HG03196 (cell line): Measurements from ENCODE around the gene SELENOO.

ENCODE experiments used
- ATAC-seq: cut with Tn5 transposase; IDR thresholded peaks from one replicate; pipeline ENCODE4 v1.9.1; 2021; ENCODE audit not compliant: unreplicated experiment

SELENOO gene

GRCh38 chr22:50171965-50172421, 28.8 kb upstream of the SELENOO start:
- ATAC-seq = no peak

GRCh38 chr22:50173311-50173982, 27.4 kb upstream of the SELENOO start:
- ATAC-seq = no peak

- ATAC-seq = no peak
These were observed 26.8 kb upstream of the SELENOO start for GRCh38 chr22:50173983-50174355.

GRCh38 chr22:50174382-50175190, 26.2 kb upstream of the SELENOO start:
- ATAC-seq = no peak

DNA sequence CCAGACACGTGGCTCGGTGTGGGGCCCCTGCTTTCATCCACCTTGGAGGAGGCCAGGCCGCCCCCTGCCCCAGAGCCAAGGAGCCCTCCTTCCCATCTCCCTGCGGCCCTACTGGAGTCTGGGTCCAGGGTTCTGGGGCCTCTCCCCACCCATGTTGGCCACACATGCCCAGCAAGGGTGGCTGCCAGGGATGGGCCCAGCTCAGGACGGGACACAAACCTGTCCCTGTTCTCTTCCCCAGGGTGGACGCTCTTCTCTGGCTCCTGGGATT, 25.7 kb upstream of the SELENOO start:
- no peak for ATAC-seq

- ATAC-seq = no peak
These were observed 24.6 kb upstream of the SELENOO start for GRCh38 chr22:50175921-50176849.

DNA sequence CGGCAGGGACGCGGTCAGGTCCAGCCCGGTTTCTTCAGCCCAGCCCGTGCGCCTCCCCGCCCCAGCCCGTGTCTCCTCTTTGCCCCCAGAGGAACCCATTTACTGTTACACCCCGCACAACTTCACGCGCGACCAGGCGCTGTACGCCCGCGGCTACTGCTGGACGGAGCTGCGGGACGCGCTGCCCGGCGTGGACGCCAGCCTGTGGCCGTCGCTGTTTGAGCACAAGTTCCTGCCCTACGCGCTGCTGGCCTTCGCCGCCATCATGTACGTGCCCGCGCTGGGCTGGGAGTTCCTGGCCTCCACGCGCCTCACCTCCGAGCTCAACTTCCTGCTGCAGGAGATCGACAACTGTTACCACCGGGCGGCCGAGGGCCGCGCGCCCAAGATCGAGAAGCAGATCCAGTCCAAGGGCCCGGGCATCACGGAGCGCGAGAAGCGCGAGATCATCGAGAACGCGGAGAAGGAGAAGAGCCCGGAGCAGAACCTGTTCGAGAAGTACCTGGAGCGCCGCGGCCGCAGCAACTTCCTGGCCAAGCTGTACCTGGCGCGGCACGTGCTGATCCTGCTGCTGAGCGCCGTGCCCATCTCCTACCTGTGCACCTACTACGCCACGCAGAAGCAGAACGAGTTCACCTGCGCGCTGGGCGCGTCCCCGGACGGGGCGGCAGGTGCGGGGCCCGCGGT, 23.8 kb upstream of the SELENOO start:
- ATAC-seq = no peak

GRCh38 chr22:50177537-50178470, 23.0 kb upstream of the SELENOO start:
- no peak for ATAC-seq

DNA sequence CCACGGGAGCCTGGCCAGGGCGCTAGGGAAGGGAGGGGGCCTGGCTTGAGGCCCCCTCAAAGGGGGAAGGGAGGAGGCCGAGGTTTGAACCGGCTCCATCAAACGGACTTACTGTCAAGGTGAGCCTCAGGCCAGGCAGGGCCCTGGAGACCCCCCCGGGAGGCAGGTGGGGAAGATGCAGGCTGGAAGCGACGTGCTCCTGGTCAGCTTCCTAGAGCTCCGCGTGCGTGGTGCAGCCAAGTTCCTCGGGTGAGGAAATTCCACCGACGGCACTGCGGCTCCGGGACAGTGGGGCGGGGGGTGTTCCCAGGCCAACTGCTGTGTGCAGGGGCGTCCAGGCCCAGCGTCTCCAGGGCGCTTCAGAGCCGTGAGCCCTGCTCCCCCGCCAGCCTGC, 22.3 kb upstream of the SELENOO start:
- no peak for ATAC-seq

DNA sequence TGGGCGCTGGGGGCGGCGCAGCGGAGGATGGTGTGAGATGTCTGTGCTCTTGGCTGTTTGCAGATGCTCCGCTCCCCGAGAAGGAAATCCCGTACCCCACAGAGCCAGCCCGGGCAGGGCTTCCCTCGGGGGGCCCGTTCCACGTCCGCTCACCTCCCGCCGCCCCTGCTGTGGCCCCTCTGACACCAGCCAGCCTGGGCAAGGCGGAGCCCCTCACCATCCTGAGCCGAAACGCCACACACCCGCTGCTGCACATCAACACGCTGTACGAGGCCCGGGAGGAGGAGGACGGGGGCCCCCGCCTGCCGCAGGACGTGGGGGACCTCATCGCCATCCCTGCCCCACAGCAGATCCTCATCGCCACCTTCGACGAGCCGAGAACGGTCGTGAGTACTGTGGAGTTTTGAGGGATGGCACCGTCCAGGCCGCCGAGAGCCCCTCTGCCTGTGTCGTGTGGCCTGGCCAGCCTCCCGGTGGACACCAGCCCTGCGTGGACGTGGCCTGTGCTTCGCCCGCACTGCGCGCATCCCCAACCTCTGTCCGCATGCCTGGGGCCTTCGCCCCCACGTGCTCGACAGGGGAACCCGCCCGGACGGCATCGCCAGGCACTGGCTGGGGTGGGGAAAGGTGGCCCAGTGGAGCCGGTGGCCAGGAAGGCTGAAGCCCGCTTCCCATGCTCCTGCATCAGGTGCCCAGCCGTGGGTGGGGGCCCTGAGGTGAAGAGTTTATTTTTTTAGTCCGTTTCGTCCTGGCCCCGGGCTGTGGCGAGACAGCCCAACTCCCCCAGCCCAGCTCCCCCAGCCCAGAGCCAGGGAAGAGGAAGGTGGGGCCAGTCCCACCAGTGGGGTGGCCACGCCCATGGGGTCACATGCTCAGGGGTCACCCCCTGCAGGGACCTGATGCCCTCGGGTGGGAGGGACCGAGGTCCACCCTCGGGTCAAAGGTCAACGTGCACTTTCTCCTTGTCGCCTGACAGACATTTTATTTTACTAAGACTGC, 21.6 kb upstream of the SELENOO start:
- ATAC-seq = no peak

- ATAC-seq = no peak
These were observed 20.7 kb upstream of the SELENOO start for GRCh38 chr22:50179937-50180726.

GRCh38 chr22:50180727-50181521, 19.9 kb upstream of the SELENOO start:
- no peak for ATAC-seq

GRCh38 chr22:50182176-50183081, 18.4 kb upstream of the SELENOO start:
- no peak for ATAC-seq

DNA sequence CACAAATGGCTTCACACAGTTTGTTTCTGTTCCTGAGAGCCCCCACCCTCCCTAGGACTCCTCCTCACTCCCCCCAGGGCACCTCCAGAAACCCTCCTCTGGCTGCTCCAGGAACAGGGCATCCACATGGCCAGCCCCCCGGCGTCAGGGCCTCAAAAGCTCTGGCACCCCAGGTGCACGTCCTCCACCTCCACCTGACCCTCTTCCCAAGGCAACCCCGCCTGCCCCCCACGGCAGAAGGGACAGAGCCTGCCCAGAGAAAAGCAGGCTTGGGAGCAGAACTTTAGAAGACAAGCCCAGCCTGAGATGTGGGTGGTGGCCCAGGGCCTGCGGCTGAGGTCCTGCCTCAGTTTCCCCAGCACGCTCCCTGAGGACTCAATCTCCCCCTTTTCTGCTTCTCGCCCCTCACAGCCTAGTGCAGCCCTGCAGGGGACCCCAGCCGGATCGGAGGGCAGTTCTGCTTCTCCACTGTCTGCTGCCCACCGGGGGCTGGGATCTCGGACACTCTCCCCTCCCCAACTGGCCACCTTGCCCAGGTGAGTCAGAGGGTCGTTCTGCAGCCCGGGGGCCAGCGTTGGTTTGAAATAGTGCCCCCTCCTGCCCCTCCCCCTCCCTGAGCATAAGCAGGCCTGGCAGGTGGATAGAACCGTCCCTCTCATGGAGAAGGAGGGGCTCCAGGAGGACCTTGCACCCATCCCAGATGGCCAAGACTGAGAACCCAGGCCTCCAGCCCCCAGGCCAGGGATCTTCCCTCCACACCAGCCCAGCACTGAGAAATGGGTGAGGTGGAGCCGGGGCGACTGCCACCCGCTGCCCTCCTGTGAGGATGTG, 17.5 kb upstream of the SELENOO start:
- no peak for ATAC-seq
